Astrocyte of the spinal cord (primary cell): ENCODE measurements around the gene TRIP6.
A peak's percentile ranks its signal among the peaks of the same experiment; 100 is the strongest.

Experiments used
- DNase-seq: peaks from one replicate; pipeline ENCODE4 v3.0.0; 2011; ENCODE audit warnings: low read depth, low spot score
- H3K4me3 ChIP-seq: 2 replicates; pipeline ENCODE4 v1.5.1; 2011; ENCODE audit warnings: low read depth, mild to moderate bottlenecking, low read length, moderate library complexity
- in situ Hi-C: cut with HindIII; loops from 2 replicates; pipeline ENCODE4 v1.10.0; 2017; ENCODE audit warnings: low sequenced_read_pairs
- TF ChIP-seq, protein P1 (sequence below): IDR thresholded peaks from 2 replicates; pipeline ENCODE4 v1.5.1; 2012; ENCODE audit warnings: low read depth, mild to moderate bottlenecking, low read length, inconsistent platforms

Gene TRIP6

DNA sequence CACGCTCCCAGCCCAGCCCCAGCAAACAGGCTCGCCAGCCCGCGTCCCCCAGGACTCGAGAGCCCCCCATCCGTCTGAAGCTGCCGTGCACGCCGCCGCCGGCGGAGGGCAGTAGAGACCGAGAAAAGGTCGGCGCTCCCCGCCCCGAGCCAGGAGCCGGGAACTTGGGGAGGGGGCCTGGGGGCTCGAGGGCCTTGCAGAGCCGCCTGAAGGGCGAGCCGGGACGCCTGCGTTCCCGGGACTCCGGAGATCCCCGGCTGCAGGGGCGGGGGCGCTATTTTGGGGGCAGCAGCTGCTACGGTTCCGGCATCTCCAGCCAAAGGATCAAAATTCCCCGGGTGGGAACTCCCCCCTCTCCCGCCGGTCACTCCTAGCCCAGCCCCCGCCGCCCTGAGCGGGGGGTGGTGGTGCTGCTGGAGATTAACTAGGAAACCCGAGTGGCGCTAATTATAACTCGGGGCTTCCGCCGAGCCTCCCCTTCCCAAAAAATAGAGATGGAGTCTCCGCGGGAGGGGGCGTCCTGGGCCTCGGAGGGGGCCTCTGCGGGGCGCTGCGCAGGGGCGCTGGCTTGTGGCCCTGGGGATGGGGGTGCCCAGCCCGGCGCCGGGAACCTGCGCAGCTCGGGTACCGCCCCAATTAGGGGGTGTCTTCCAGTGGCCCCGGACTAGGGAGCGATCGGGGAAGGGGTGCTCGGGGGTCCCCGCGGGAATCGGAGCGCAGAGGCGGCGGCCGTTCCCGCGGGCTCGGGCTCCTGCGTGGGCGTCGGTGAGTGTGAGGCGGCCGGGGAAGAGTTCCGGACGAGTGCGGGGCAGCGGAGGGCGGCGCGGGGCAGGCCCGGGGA is 27.9 kb downstream of the TRIP6 start:
- H3K4me3 ChIP-seq: peak overlapping the region; percentile 32
- in situ Hi-C loops: no loop called here
- no peak for DNase-seq
- TF ChIP-seq, protein P1, sequence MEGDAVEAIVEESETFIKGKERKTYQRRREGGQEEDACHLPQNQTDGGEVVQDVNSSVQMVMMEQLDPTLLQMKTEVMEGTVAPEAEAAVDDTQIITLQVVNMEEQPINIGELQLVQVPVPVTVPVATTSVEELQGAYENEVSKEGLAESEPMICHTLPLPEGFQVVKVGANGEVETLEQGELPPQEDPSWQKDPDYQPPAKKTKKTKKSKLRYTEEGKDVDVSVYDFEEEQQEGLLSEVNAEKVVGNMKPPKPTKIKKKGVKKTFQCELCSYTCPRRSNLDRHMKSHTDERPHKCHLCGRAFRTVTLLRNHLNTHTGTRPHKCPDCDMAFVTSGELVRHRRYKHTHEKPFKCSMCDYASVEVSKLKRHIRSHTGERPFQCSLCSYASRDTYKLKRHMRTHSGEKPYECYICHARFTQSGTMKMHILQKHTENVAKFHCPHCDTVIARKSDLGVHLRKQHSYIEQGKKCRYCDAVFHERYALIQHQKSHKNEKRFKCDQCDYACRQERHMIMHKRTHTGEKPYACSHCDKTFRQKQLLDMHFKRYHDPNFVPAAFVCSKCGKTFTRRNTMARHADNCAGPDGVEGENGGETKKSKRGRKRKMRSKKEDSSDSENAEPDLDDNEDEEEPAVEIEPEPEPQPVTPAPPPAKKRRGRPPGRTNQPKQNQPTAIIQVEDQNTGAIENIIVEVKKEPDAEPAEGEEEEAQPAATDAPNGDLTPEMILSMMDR: peak; percentile 81

DNA sequence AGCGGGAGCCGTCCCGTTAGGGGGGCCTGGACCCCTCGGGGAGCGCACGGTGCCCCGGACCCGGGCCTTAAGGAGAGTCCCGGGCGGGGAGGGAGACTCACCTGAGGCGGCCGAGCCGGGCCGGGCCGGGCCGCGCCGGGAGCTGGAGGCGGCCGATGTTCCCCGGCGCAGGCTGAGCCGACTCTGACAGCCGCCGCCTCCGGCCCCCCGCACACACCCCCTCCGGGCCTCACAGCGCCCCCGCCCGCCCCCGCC is 28.4 kb downstream of the TRIP6 start, which contains the start of gene ACHE:
Gene ACHE (minus strand): TSS at position 188 of the 255 bp plus-strand sequence. CDS start 1,656 bp downstream, outside the sequence.
- in situ Hi-C loops: no loop called here
- DNase-seq: no peak
- peak within 1 kb of the TSS; percentile 32 for H3K4me3 ChIP-seq
- TF ChIP-seq, protein P1: no peak

DNA sequence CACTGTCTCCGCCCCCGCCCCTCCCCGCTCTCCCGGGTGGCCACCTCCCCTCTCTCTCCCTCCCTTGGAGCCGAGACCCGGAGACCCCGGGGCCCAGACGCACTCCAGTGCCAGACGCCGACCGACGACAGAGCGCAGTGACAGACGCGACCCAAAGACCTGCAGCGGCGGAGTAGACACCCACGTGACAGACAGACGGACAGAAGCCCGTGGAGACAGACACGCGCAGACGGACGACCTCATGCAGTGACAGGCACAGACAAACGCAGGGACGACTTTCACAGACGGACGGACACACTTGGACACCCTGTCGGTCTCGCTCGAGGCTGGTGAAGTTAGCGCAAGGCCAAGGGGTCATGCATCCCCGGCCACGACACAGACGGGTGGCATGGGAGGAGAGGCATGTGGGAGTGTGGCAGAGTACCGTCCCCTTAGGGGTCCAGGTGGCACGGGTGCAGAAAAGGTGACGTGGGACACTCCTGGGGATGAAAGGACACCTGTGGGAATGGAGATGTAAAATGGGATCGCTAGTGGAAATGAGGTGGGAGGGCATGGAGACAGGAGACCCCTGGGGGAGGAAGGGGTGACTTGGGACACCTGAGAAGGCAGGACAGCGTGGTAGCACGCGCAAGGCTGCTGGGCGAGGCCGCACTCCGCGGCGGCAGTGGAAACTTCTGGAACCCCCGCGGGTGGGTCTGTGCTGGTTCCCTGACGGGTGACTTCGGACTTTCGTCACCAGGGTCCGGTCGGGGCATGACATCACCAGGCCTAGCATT is 29.0 kb downstream of the TRIP6 start:
- no peak for DNase-seq
- H3K4me3 ChIP-seq: no peak overlapping the region
- in situ Hi-C loops: no loop called here
- TF ChIP-seq, protein P1: no peak

DNA sequence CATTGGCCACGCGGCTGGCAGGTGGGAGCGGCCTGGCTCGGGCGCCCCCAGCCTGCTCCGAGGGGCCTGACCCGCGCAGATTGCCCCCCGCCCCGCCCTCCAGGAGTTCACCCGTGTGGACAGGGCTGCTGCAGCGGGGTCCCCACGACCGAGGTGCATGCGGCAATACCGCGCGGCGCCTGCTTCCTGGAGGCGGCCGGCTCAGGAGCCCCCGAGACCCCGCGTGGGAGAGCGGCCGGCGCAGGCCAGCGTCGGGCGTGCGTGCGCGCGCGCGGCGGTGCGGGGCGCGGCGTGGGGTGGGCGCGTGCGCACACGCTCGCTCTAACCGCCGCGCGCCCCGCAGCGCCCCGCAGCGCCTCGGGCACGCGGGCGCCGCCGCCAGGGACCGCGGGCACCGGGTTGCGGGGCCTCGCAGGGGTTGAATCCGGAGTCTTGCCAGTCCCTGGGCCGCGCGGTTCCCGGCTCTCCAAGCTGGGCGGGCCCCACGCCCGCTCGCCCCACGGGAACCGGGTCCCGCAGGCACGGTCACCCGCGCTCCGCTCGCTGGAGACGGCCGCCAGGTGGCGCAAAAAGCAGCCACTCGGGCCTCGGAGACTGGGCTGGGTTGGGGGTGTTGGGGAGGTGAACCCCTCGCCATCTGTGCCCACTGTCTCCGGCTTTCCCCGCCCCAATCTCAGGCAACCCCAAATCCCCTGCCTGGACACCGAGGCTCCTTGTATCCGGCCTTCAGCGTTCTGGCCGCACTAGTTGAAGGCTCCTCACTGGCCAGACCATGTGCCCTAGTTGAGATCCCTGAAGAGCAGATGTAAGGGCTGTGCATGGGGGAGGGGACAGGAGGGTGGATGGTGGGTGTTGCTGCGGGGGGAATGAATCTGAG is 29.8 kb downstream of the TRIP6 start:
- in situ Hi-C loops: no loop called here
- no peak overlapping the region for H3K4me3 ChIP-seq
- TF ChIP-seq, protein P1: peak; percentile 79
- no peak for DNase-seq

DNA sequence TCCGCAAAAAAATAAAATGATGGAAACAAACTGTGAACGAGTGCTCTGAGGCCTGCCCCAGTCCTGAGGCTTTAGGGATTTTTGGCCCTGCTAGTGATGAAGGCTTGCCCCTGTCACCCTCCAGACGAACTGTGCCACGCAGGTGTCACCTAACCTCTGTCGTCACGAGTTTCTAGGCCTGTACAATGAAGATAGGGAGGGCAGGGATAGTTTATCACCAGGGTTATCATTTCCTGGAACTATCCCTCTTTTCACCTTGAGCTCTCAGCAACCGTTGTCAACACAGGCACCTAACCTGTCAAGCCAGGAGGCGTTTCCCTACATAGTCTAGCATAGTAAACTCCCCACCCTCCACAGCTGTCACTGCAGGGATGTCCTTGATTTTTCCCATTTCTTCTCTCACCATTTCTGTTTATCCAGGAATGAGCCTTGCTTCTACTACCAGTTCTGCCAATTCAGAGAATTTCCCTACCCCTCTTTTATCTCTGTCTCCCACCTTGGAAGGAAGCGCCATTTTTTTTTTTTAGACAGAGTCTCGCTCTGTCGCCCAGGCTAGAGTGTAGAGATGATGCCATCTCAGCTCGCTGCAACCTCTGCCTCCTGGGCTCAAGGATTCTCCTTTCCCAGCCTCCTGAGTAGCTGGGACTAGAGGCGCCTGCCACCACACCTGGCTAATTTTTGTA is 30.7 kb downstream of the TRIP6 start:
- in situ Hi-C loops: no loop called here
- no peak for DNase-seq
- H3K4me3 ChIP-seq: no peak overlapping the region
- TF ChIP-seq, protein P1: no peak

DNA sequence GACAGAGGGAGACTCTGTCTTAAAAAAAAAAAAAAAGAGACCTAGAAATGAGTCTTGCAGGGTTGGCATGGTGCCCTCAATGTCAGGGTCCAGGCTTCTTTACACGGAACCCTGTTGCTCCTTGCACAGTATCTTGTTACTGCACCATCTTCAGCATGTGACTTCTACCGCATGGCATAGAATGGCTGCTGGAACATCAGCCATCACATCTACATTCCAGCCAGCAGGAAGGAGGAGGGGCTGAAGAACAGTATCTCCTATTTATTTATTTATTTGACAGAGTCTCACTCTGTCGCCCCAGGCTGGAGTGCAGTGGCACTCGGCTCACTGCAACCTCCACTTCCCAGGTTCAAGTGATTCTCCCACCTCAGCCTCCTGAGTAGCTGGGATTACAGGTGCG is 32.2 kb downstream of the TRIP6 start:
- DNase-seq: no peak
- in situ Hi-C loops: no loop called here
- no peak overlapping the region for H3K4me3 ChIP-seq
- TF ChIP-seq, protein P1: no peak
